VCaP (cell line): Measurements from ENCODE around the gene PTPN14.
"Not testable (repeated sequence)": the region's sequence is repeated elsewhere in the genome, so short reads cannot be mapped to it uniquely, and the experiment has no call there.

Source experiments
- H3K27ac ChIP-seq: fragments of 450-650 bp; 2 replicates; pipeline ENCODE4 v1.5.1; 2017
- CTCF ChIP-seq: fragments of 450-650 bp; conservative IDR thresholded peaks from 2 replicates; pipeline ENCODE4 v1.5.1; 2017; ENCODE audit warnings: mild to moderate bottlenecking, moderate library complexity

The PTPN14 gene

DNA sequence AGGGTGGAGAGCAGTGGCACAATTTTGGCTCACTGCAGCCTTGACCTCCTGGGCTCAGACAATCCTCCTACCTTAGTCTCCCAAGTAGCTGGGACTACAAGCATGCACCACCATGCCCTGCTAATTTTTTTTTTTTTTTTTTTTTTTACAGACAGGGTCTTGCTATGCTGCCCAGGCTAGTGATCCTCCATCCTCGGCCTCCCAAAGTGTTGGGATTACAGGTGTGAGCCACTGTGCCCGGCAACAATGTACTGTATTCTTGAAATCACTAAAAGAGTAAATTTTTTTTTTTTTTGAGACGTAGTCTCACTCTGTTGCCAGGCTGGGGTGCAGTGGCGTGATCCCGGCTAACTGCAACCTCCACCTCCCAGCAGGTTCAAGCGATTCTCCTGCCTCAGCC is 152.9 kb downstream of the PTPN14 start:
- no peak overlapping the region for H3K27ac ChIP-seq
- TF ChIP-seq CTCF = no peak

DNA sequence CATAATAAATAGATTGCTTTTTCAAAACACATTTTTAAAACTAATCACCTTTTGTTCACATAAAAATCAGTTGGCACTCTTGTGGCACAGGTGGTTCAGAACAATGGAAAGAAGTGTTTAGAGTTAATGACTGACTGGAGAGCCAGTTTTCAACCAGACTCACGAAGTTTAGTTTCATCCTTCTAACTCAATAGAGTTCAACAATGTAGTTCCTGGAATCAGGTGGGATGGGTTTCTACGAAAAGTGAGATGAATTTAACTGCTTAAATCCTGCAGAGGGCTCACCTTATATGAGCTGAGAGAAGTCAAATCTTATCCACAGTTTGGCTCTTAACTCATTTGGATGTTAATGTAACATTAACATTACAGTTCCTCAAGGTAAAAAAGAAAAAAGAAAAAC is 153.9 kb downstream of the PTPN14 start:
- H3K27ac ChIP-seq = no peak overlapping the region
- TF ChIP-seq CTCF = no peak

GRCh38 chr1:214396330-214396729 is 155.1 kb downstream of the PTPN14 start:
- H3K27ac ChIP-seq = no peak overlapping the region
- TF ChIP-seq CTCF = no peak

DNA sequence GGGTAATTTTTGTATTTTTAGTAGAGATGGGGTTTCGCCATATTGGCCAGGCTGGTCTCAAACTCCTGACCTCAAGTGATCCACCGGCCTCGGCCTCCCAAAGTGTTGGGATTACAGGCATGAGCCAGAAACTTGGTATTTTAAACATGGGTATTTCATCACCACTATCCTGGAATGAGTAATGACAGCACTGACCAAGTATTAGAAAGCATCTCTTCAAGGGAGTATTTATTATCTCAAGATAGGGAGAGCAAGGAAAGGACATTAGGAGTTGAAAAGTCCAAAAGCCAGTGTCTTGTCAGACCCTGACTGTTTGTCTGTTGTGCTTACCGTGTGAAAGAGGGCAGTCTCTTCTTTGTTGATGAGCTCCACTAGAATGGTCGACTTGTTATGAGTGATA is 156.8 kb downstream of the PTPN14 start:
- H3K27ac ChIP-seq = not testable (repeated sequence)

DNA sequence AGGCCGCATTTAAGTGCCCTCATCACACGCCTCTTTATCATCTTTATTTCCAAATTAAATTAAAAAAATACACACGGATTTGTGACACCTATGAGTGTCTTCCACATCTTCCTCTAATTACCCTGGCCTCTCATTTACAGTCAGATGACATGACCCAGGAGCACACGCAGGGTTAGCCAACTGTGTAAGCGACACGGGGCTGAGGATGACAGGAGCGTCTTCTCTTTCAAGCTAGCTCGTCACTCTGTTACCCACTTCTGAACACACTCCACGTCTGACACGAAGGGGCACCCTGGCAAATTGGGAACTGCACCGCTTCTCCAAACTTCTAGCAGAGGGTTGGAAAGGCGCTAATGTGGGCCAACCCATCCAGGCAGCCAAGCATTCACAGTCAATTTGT is 158.3 kb downstream of the PTPN14 start:
- no peak overlapping the region for H3K27ac ChIP-seq
- no peak for TF ChIP-seq CTCF

DNA sequence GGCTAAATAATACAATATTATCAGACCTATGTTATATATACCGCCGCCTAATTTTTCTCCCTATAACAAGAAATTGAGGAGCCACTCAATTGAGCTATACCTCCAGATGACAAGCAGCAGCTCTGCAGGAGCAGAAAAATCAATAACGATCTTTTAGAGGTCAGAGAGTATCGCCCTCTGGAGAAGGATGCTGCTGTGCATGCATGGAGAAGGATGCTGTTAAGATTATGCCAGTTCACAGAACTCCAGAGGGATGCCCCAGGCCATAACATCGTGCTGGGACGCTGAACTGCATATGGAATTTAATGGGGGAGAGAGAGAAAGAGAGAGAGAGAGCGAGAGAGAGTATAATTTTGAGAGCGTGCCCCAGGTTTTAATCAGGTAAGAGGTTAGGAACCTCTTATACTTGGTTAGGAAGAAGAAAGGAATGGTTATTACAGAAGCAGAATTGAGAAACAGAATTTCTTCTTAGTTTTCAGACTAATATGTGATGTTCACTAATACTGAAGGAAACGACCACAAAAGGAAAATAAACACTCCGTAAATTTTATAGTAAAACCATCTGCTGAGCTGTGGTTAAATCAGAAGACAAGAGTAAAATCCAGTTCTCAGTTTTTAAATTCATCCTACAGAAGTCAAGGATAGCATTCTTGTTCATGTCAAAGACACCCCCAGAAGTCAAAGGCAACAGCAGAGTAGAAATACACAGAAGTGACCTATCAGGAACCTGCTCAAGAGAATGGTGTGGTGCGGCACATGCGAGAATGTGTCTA is 159.3 kb downstream of the PTPN14 start:
- no peak for TF ChIP-seq CTCF

DNA sequence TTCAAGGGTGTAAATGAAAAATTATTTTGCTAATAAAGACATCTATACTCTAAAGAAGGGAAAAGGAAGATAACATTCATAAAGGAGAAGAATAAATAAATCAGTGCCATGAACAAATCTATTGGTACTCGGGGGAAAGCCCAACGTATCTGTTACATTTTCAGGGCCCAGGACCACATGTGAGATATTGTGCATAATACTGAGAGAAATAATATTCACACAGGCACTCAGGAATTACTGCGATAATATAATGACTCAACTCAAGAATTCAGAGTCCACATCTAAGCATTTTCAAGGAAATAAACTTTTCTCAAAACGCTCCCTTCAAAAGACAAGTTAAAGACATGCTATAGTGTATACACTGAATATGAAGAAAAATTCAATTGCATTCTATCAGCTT is 161.7 kb downstream of the PTPN14 start:
- no peak for TF ChIP-seq CTCF

More for the DNA sequence above, 159.3 kb downstream of the PTPN14 start:
- no peak overlapping the region for H3K27ac ChIP-seq

GRCh38 chr1:214386747-214387146 is 164.7 kb downstream of the PTPN14 start:
- no peak overlapping the region for H3K27ac ChIP-seq
- no peak for TF ChIP-seq CTCF

More for the DNA sequence above, 161.7 kb downstream of the PTPN14 start:
- H3K27ac ChIP-seq = no peak overlapping the region
